ENCODE measurements around the gene DDX28. TPM values are rescaled to one million over a fixed set of nuclear protein-coding genes. Genes with fewer than 3 reads are reported as not detected.

Gene DDX28
- total and polyA plus RNA-seq, 2 donors (not counting 3 experiments of a cell fraction or from before 2014, with no cell fraction given): 8.4 to 12.5 TPM

DNA sequence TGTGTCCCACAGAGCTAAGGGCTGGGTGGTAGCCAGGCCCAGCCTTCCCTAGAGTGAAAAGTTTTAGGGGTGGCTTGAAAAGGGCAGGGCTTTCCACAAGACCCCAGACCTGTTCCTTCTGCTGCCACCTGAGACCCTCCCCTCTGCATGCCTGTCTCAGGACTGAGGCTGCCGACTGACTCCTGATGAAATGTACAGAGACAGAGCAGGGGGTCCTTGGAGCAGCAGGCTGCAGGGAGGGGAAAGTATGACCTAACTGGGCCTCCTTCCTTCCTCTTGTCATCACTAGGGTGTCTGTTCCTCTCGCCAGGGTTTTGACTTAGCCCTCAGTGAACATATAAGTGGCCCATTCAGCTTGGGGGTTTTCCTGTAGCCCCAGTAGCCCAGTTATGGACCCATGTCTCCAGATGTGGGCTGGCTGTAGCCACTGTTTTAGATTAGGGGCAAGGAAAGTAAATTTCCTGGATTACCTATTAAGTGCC lies 47.3 kb upstream of the DDX28 start:
- H3K9me1 ChIP-seq (replicated peaks; ENCODE audit: control insufficient read depth, extremely low read depth, insufficient read depth, low read length): no peaks in the 10 kb centered on the region
- peaks cover 3% of the 10 kb centered on the region for H3K4me1 ChIP-seq (ENCODE audit: control insufficient read depth, extremely low read depth, insufficient read depth, low read length)
- H3K4me2 ChIP-seq (ENCODE audit: insufficient read depth, low read length): no peak overlapping the region
- H3K27ac ChIP-seq (ENCODE audit: insufficient read depth, low read depth, low read length): no peak overlapping the region
- H4K20me1 ChIP-seq (replicated peaks; ENCODE audit: control insufficient read depth, extremely low read depth, insufficient read depth, low read length): no peaks in the 10 kb centered on the region
- H3K36me3 ChIP-seq (ENCODE audit: control insufficient read depth in 2 of 2, extremely low read depth in 1 of 2, insufficient read depth in 2 of 2, low read length in 2 of 2): peaks cover 0 to 25% of the 10 kb centered on the region in 2 experiments
- no peak overlapping the region for H3K4me3 ChIP-seq (replicated peaks in 1 of 3; ENCODE audit: insufficient read depth in 1 of 3, low read depth in 1 of 3, low read length in 3 of 3)
- dilution Hi-C loops (cut with MboI; ENCODE audit: extremely low pct_ligation_motif_present, low sequenced_read_pairs): no loop called here
- intact Hi-C loops (cut with micrococcal nuclease): no loop called here
- CTCF ChIA-PET: interaction anchor here (1.0 to 2.7 kb wide), 3 partner anchors 14 to 36 kb away, joined by 3 to 6 read pairs (median 6); no protein-coding TSS in a partner anchor
- no peak for DNase-seq (ENCODE audit: low read depth, low spot score)
- TF ChIP-seq MYC (IDR thresholded peaks at IDR 0.05; ENCODE audit: low read depth, low read length) (no peak), GATA2 (IDR thresholded peaks at IDR 0.05; ENCODE audit: insufficient read depth, insufficient read length, low read depth, low read length) (no peak)
- TF ChIP-seq, protein P1, sequence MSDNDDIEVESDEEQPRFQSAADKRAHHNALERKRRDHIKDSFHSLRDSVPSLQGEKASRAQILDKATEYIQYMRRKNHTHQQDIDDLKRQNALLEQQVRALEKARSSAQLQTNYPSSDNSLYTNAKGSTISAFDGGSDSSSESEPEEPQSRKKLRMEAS (IDR thresholded peaks at IDR 0.05; ENCODE audit: insufficient read depth, insufficient read length): no peak
- POLR2A ChIA-PET: no interaction called here
- no peak overlapping the region for H3K9ac ChIP-seq (replicated peaks; ENCODE audit: extremely low read depth, insufficient read depth, low read length)
- no peak for FAIRE-seq
- no peaks in the 10 kb centered on the region for H3K9me3 ChIP-seq (replicated peaks; ENCODE audit: control insufficient read depth, insufficient read depth, low read length)
- no peaks in the 10 kb centered on the region for H3K27me3 ChIP-seq (ENCODE audit: control insufficient read depth in 2 of 2, insufficient read depth in 2 of 2, low read length in 2 of 2)
- no peak overlapping the region for H2AFZ ChIP-seq (ENCODE audit: low read depth, low read length)
- no TSS peak for BruUV-seq (replicated peaks)
- no peaks in the 10 kb centered on the region for H3K79me2 ChIP-seq (ENCODE audit: control insufficient read depth, insufficient read depth, low read length)

DNA sequence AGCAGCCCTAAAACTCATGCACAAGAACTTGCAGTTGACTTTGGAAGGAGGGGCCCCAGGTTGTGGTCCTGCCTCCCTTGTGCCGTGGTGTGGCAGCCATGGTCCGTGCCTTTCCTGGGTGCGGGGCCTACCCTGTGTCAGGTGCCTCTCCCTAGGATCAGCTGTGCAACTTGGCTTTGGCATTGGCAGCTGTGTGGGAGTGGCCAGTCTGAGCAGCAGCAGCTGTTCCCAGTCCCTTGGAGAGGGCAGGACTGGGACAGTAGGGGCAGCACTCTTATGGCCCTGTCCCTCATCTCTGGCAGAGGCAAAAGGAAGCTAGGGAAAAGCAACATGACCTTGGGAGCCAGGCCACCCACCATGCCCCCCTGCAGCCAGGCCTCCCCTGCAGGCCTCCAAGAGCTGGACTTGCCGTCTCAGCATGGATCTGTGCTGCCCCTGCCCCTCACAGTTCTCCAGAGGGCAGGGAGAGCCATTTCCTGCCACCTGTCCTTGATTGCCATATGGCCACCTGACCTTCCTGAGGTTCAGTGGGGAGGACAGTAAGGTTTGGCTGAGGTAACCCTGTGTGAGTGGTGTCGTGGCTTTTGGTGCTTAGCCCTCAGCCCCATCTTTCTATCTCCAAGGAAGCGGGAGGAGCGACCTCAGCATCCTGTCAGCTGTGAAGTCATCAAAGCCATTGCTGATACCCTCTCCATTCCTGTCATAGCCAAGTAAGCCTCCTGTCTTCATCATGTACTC lies 46.6 kb upstream of the DDX28 start:
- Histone ChIP-seq H4K20me1 (replicated peaks; ENCODE audit: control insufficient read depth, extremely low read depth, insufficient read depth, low read length) (no peaks in the 10 kb centered on the region), H3K9ac (replicated peaks; ENCODE audit: extremely low read depth, insufficient read depth, low read length) (no peak overlapping the region), H3K4me2 (ENCODE audit: insufficient read depth, low read length) (no peak overlapping the region), H3K4me3 (replicated peaks in 1 of 3; ENCODE audit: insufficient read depth in 1 of 3, low read depth in 1 of 3, low read length in 3 of 3) (no peak overlapping the region), H3K27ac (ENCODE audit: insufficient read depth, low read depth, low read length) (no peak overlapping the region), H3K36me3 (ENCODE audit: control insufficient read depth in 2 of 2, extremely low read depth in 1 of 2, insufficient read depth in 2 of 2, low read length in 2 of 2) (peaks cover 0 to 23% of the 10 kb centered on the region in 2 experiments), H3K9me3 (replicated peaks; ENCODE audit: control insufficient read depth, insufficient read depth, low read length) (no peaks in the 10 kb centered on the region), H3K27me3 (ENCODE audit: control insufficient read depth in 2 of 2, insufficient read depth in 2 of 2, low read length in 2 of 2) (no peaks in the 10 kb centered on the region), H3K9me1 (replicated peaks; ENCODE audit: control insufficient read depth, extremely low read depth, insufficient read depth, low read length) (no peaks in the 10 kb centered on the region), H2AFZ (ENCODE audit: low read depth, low read length) (no peak overlapping the region), H3K4me1 (ENCODE audit: control insufficient read depth, extremely low read depth, insufficient read depth, low read length) (peaks cover 9% of the 10 kb centered on the region), H3K79me2 (ENCODE audit: control insufficient read depth, insufficient read depth, low read length) (no peaks in the 10 kb centered on the region)
- ChIA-PET CTCF (interaction anchor here (1.0 to 2.7 kb wide), 3 partner anchors 14 to 35 kb away, joined by 3 to 6 read pairs (median 6); no protein-coding TSS in a partner anchor), POLR2A (interaction anchor here (1.9 kb wide), 1 partner anchor 15 kb away, joined by 4 read pairs; no protein-coding TSS in a partner anchor)
- no TSS peak for BruUV-seq (replicated peaks)
- TF ChIP-seq JUN (IDR thresholded peaks at IDR 0.05; ENCODE audit: borderline replicate concordance, insufficient read depth, insufficient read length, low read depth): no peak
- no peak for TF ChIP-seq GATA2 (IDR thresholded peaks at IDR 0.05; ENCODE audit: insufficient read depth, insufficient read length, low read depth, low read length)
- TF ChIP-seq POLR2AphosphoS5 (IDR thresholded peaks at IDR 0.05; ENCODE audit: insufficient read depth, low read depth, low read length): no peak
- TF ChIP-seq, protein P1 (IDR thresholded peaks at IDR 0.05; ENCODE audit: insufficient read depth, insufficient read length): no peak
- TF ChIP-seq, protein P2, sequence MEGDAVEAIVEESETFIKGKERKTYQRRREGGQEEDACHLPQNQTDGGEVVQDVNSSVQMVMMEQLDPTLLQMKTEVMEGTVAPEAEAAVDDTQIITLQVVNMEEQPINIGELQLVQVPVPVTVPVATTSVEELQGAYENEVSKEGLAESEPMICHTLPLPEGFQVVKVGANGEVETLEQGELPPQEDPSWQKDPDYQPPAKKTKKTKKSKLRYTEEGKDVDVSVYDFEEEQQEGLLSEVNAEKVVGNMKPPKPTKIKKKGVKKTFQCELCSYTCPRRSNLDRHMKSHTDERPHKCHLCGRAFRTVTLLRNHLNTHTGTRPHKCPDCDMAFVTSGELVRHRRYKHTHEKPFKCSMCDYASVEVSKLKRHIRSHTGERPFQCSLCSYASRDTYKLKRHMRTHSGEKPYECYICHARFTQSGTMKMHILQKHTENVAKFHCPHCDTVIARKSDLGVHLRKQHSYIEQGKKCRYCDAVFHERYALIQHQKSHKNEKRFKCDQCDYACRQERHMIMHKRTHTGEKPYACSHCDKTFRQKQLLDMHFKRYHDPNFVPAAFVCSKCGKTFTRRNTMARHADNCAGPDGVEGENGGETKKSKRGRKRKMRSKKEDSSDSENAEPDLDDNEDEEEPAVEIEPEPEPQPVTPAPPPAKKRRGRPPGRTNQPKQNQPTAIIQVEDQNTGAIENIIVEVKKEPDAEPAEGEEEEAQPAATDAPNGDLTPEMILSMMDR (IDR thresholded peaks at IDR 0.05; ENCODE audit: extremely low read depth in 1 of 2, insufficient read depth in 1 of 2, low read depth in 1 of 2, low read length in 2 of 2): no peak
- no peak for TF ChIP-seq EZH2 (IDR thresholded peaks at IDR 0.05; ENCODE audit: borderline replicate concordance, low read depth, low read length, severe bottlenecking)
- no peak for TF ChIP-seq FOS (IDR thresholded peaks at IDR 0.05; ENCODE audit: borderline replicate concordance, insufficient read depth, low read length)
- no peak for TF ChIP-seq MYC (IDR thresholded peaks at IDR 0.05; ENCODE audit: low read depth, low read length)
- TF ChIP-seq POLR2A (IDR thresholded peaks at IDR 0.05; ENCODE audit: low read depth, low read length): no peak
- intact Hi-C loops (cut with micrococcal nuclease): no loop called here
- dilution Hi-C loops (cut with MboI; ENCODE audit: extremely low pct_ligation_motif_present, low sequenced_read_pairs): no loop called here
- DNase-seq (ENCODE audit: low read depth, low spot score) (no peak), FAIRE-seq (no peak)
